H9 (cell line): ENCODE results near the gene DCLK2. TPM values are rescaled to one million over a fixed set of nuclear protein-coding genes. Genes with fewer than 3 reads are reported as not detected.

Source experiments
- DNase-seq: peaks from one replicate; pipeline ENCODE4 v3.0.0-alpha.2; 2017
- H2AFZ ChIP-seq: one replicate; pipeline ENCODE4 v1.6.1; 2013; ENCODE audit warnings: mild to moderate bottlenecking, low read length, control low read depth, moderate library complexity
- H2AK5ac ChIP-seq: 2 replicates; pipeline ENCODE4 v1.6.1; 2013; ENCODE audit warnings: low read length, control low read depth, mixed read lengths; ENCODE audit not compliant: insufficient read length
- H2BK120ac ChIP-seq: one replicate; pipeline ENCODE4 v1.6.1; 2013; ENCODE audit warnings: low read depth, mild to moderate bottlenecking, low read length, control low read depth, inconsistent platforms; ENCODE audit not compliant: poor library complexity, severe bottlenecking
- H2BK12ac ChIP-seq: 2 replicates; pipeline ENCODE4 v1.6.1; 2013; ENCODE audit warnings: low read length, control low read depth, mixed read lengths, low read depth; ENCODE audit not compliant: insufficient read length
- H2BK15ac ChIP-seq: 2 replicates; pipeline ENCODE4 v1.6.1; 2013; ENCODE audit warnings: low read depth, low read length, control low read depth
- H2BK20ac ChIP-seq: one replicate; pipeline ENCODE4 v1.6.1; 2013; ENCODE audit warnings: low read depth, mild to moderate bottlenecking, low read length, control low read depth, inconsistent platforms; ENCODE audit not compliant: poor library complexity, severe bottlenecking
- H2BK5ac ChIP-seq: 2 replicates; pipeline ENCODE4 v1.6.1; 2013; ENCODE audit warnings: low read length, control low read depth, mixed read lengths; ENCODE audit not compliant: insufficient read length
- H3K14ac ChIP-seq: 2 replicates; pipeline ENCODE4 v1.6.1; 2013; ENCODE audit warnings: low read length, control low read depth; ENCODE audit not compliant: insufficient read depth
- H3K18ac ChIP-seq: 2 replicates; pipeline ENCODE4 v1.6.1; 2013; ENCODE audit warnings: low read depth, mild to moderate bottlenecking, mixed read lengths, low read length, control low read depth; ENCODE audit not compliant: insufficient read length
- H3K23ac ChIP-seq: 2 replicates; pipeline ENCODE4 v1.6.1; 2013; ENCODE audit warnings: low read length, control low read depth, mixed read lengths, low read depth; ENCODE audit not compliant: insufficient read length
- H3K23me2 ChIP-seq: 2 replicates; pipeline ENCODE4 v1.6.1; 2013; ENCODE audit warnings: low read depth, mild to moderate bottlenecking, mixed read lengths, low read length, control low read depth; ENCODE audit not compliant: insufficient read length, poor library complexity, severe bottlenecking
- H3K27ac ChIP-seq: 2 replicates; pipeline ENCODE4 v1.5.1; 2013; ENCODE audit warnings: low read length, control low read depth, mixed read lengths, low read depth; ENCODE audit not compliant: insufficient read length
- H3K27me3 ChIP-seq: 2 replicates; pipeline ENCODE4 v1.6.1; 2013; ENCODE audit warnings: low read length, control low read depth, inconsistent platforms; ENCODE audit not compliant: insufficient read depth
- H3K4ac ChIP-seq: 2 replicates; pipeline ENCODE4 v1.6.1; 2013; ENCODE audit warnings: low read depth, mild to moderate bottlenecking, control low read depth, inconsistent platforms, low read length, moderate library complexity
- H3K4me1 ChIP-seq: 2 replicates; pipeline ENCODE4 v1.6.1; 2013; ENCODE audit warnings: low read length, control low read depth, inconsistent platforms; ENCODE audit not compliant: insufficient read depth
- H3K4me2 ChIP-seq: 2 replicates; pipeline ENCODE4 v1.6.1; 2013; ENCODE audit warnings: low read length, control low read depth, mixed read lengths; ENCODE audit not compliant: insufficient read length, insufficient read depth
- H3K56ac ChIP-seq: 2 replicates; pipeline ENCODE4 v1.6.1; 2013; ENCODE audit warnings: low read depth, mild to moderate bottlenecking, mixed read lengths, low read length, control low read depth; ENCODE audit not compliant: insufficient read length
- H3K79me1 ChIP-seq: 2 replicates; pipeline ENCODE4 v1.6.1; 2013; ENCODE audit warnings: low read depth, mild to moderate bottlenecking, moderate library complexity, low read length, control low read depth, inconsistent platforms; ENCODE audit not compliant: insufficient read depth, poor library complexity, severe bottlenecking
- H3K79me2 ChIP-seq: 2 replicates; pipeline ENCODE4 v1.6.1; 2013; ENCODE audit warnings: low read length, control low read depth, inconsistent platforms; ENCODE audit not compliant: insufficient read depth
- H3K9ac ChIP-seq: 2 replicates; pipeline ENCODE4 v1.6.1; 2013; ENCODE audit warnings: low read length, control low read depth, mixed read lengths; ENCODE audit not compliant: insufficient read length; ENCODE audit errors: extremely low read depth
- H3K9me3 ChIP-seq: one replicate; pipeline ENCODE4 v1.6.1; 2013; ENCODE audit warnings: low read depth, low read length, inconsistent platforms; ENCODE audit not compliant: control insufficient read depth
- H3T11ph ChIP-seq: one replicate; pipeline ENCODE4 v1.6.1; 2013; ENCODE audit warnings: mild to moderate bottlenecking, low read length, control low read depth, inconsistent platforms
- H4K20me1 ChIP-seq: one replicate; pipeline ENCODE4 v1.6.1; 2013; ENCODE audit not compliant: control insufficient read depth, insufficient read length, insufficient read depth
- H4K5ac ChIP-seq: 2 replicates; pipeline ENCODE4 v1.6.1; 2013; ENCODE audit warnings: low read depth, mild to moderate bottlenecking, mixed read lengths, low read length, control low read depth; ENCODE audit not compliant: insufficient read length
- H4K8ac ChIP-seq: replicated peaks from 2 replicates; pipeline ENCODE4 v1.6.1; 2013; ENCODE audit warnings: low read length, control low read depth, mixed read lengths, low read depth; ENCODE audit not compliant: insufficient read length
- H4K91ac ChIP-seq: 2 replicates; pipeline ENCODE4 v1.6.1; 2013; ENCODE audit warnings: low read depth, mild to moderate bottlenecking, moderate library complexity, mixed read lengths, low read length, control low read depth; ENCODE audit not compliant: insufficient read length
- H3K27ac Mint-ChIP-seq, 3 experiments: 2 replicates in 2 of 3; 3 replicates in 1 of 3; pipeline ENCODE4 v1.8.0; 2020 to 2021; ENCODE audit warnings: mixed read lengths in 3 of 3, mild to moderate bottlenecking in 1 of 3, moderate library complexity in 1 of 3
- H3K27me3 Mint-ChIP-seq: 2 replicates; pipeline ENCODE4 v1.8.0; 2021; ENCODE audit warnings: low read depth, mild to moderate bottlenecking, moderate library complexity, mixed read lengths
- H3K36me3 Mint-ChIP-seq, 3 experiments: 2 replicates in 2 of 3; 3 replicates in 1 of 3; pipeline ENCODE4 v1.8.0; 2020 to 2021; ENCODE audit warnings: low read depth in 3 of 3, mixed read lengths in 3 of 3; ENCODE audit not compliant: insufficient read depth in 1 of 3
- H3K4me1 Mint-ChIP-seq, 2 experiments: 2 replicates each; pipeline ENCODE4 v1.8.0; 2020; ENCODE audit warnings: mixed read lengths in 2 of 2
- H3K4me3 Mint-ChIP-seq, 2 experiments: 2 replicates in 1 of 2; 3 replicates in 1 of 2; pipeline ENCODE4 v1.8.0; 2020 to 2021; ENCODE audit warnings: mild to moderate bottlenecking in 2 of 2, mixed read lengths in 2 of 2, moderate library complexity in 1 of 2
- H3K9me3 Mint-ChIP-seq, 2 experiments: 2 replicates in 1 of 2; 3 replicates in 1 of 2; pipeline ENCODE4 v1.8.0; 2020; ENCODE audit warnings: mild to moderate bottlenecking in 2 of 2, mixed read lengths in 2 of 2, moderate library complexity in 1 of 2
- CTCF ChIP-seq: fragments of 200-600 bp; sonication (generic); conservative IDR thresholded peaks from 3 replicates; pipeline ENCODE4 v1.8.0; 2021; ENCODE audit warnings: antibody characterized with exemption, mild to moderate bottlenecking
- WGBS: extraction: QIAGEN DNeasy Blood & Tissue Kit; methylation state at CpG from one replicate; pipeline ENCODE4 v1.1.7; 2013; ENCODE audit warnings: missing lambda C conversion rate, low lambda C conversion rate, mixed read lengths; ENCODE audit not compliant: insufficient read length; ENCODE audit errors: extremely low coverage; 5-methylcytosine and 5-hydroxymethylcytosine counted together
- total RNA-seq: library from RNA; stranded (reverse); gene quantifications from 2 replicates; pipeline ENCODE4 v1.2.1, GENCODE V29; 2021

Gene DCLK2
- total RNA-seq, 1 experiment from 2014 or later, result 0.33 TPM

- no peaks in the 10 kb centered on the region for H3K27me3 Mint-ChIP-seq
- no peak overlapping the region for H3K27ac Mint-ChIP-seq
- H2AFZ ChIP-seq, result no peak overlapping the region
- H3K36me3 Mint-ChIP-seq, result no peaks in the 10 kb centered on the region
- no peak for TF ChIP-seq CTCF
- H2BK120ac ChIP-seq, result no peak overlapping the region
- no peak overlapping the region for H3K14ac ChIP-seq
- H4K91ac ChIP-seq, result no peak overlapping the region
- no peaks in the 10 kb centered on the region for H3K27me3 ChIP-seq
- no peaks in the 10 kb centered on the region for H3K9me3 Mint-ChIP-seq
- peaks cover 5 to 13% of the 10 kb centered on the region in 2 experiments for H3K4me1 Mint-ChIP-seq
- no peak overlapping the region for H3K9ac ChIP-seq
- no peaks in the 10 kb centered on the region for H3K79me1 ChIP-seq
- no peak overlapping the region for H2BK20ac ChIP-seq
- H3T11ph ChIP-seq, result no peak overlapping the region
- no peak overlapping the region for H3K4me2 ChIP-seq
- WGBS, result no CpG with 5 or more reads among the region's 6 CpGs
- no peak overlapping the region for H2BK5ac ChIP-seq
- H3K9me3 ChIP-seq, result no peaks in the 10 kb centered on the region
- DNase-seq, result no peak
- no peak overlapping the region for H3K27ac ChIP-seq
- no peak overlapping the region for H3K4me3 Mint-ChIP-seq
- H3K56ac ChIP-seq, result no peak overlapping the region
- H3K4ac ChIP-seq, result no peak overlapping the region
- no peak overlapping the region for H4K8ac ChIP-seq
- no peaks in the 10 kb centered on the region for H3K79me2 ChIP-seq
- H3K23me2 ChIP-seq, result no peaks in the 10 kb centered on the region
- H2BK12ac ChIP-seq, result no peak overlapping the region
- no peak overlapping the region for H3K23ac ChIP-seq
- no peak overlapping the region for H2BK15ac ChIP-seq
- H2AK5ac ChIP-seq, result no peak overlapping the region
- no peaks in the 10 kb centered on the region for H3K4me1 ChIP-seq
- H4K20me1 ChIP-seq, result no peaks in the 10 kb centered on the region
- H3K18ac ChIP-seq, result no peak overlapping the region
- no peak overlapping the region for H4K5ac ChIP-seq
These were observed 186.4 kb downstream of the DCLK2 start for GRCh38 chr4:150264595-150265161.
